Measurements from ENCODE around the gene SOD2. TPM values are rescaled to one million over a fixed set of nuclear protein-coding genes. Genes with fewer than 3 reads are reported as not detected.
A peak's percentile ranks its signal among the peaks of the same experiment; 100 is the strongest.

Gene SOD2
- total and polyA plus RNA-seq, 2 of the 13 experiments (the other 11 are each of a cell fraction or from before 2014, with no cell fraction given) = 304 to 309 TPM

DNA sequence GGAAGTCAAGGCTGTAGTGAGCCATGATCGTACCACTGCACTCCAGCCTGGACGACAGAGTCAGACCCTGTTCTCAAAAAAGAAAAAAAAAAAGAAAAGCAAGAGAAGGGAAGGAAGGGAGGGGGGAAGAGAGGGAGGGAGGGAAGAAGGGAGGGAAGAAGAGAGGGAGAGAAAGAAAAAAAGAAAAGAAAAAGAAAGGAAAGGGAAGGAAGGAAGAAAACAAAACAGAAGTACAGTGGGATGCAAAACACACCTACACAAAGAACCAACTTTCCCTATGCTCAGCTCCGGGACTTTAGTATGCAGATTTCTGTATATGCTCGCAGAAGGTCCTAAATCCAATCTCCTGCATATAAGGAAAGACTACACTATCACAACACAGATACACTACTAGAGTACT lies 31.7 kb upstream of the SOD2 start (continued):
- TF ChIP-seq, protein P1, sequence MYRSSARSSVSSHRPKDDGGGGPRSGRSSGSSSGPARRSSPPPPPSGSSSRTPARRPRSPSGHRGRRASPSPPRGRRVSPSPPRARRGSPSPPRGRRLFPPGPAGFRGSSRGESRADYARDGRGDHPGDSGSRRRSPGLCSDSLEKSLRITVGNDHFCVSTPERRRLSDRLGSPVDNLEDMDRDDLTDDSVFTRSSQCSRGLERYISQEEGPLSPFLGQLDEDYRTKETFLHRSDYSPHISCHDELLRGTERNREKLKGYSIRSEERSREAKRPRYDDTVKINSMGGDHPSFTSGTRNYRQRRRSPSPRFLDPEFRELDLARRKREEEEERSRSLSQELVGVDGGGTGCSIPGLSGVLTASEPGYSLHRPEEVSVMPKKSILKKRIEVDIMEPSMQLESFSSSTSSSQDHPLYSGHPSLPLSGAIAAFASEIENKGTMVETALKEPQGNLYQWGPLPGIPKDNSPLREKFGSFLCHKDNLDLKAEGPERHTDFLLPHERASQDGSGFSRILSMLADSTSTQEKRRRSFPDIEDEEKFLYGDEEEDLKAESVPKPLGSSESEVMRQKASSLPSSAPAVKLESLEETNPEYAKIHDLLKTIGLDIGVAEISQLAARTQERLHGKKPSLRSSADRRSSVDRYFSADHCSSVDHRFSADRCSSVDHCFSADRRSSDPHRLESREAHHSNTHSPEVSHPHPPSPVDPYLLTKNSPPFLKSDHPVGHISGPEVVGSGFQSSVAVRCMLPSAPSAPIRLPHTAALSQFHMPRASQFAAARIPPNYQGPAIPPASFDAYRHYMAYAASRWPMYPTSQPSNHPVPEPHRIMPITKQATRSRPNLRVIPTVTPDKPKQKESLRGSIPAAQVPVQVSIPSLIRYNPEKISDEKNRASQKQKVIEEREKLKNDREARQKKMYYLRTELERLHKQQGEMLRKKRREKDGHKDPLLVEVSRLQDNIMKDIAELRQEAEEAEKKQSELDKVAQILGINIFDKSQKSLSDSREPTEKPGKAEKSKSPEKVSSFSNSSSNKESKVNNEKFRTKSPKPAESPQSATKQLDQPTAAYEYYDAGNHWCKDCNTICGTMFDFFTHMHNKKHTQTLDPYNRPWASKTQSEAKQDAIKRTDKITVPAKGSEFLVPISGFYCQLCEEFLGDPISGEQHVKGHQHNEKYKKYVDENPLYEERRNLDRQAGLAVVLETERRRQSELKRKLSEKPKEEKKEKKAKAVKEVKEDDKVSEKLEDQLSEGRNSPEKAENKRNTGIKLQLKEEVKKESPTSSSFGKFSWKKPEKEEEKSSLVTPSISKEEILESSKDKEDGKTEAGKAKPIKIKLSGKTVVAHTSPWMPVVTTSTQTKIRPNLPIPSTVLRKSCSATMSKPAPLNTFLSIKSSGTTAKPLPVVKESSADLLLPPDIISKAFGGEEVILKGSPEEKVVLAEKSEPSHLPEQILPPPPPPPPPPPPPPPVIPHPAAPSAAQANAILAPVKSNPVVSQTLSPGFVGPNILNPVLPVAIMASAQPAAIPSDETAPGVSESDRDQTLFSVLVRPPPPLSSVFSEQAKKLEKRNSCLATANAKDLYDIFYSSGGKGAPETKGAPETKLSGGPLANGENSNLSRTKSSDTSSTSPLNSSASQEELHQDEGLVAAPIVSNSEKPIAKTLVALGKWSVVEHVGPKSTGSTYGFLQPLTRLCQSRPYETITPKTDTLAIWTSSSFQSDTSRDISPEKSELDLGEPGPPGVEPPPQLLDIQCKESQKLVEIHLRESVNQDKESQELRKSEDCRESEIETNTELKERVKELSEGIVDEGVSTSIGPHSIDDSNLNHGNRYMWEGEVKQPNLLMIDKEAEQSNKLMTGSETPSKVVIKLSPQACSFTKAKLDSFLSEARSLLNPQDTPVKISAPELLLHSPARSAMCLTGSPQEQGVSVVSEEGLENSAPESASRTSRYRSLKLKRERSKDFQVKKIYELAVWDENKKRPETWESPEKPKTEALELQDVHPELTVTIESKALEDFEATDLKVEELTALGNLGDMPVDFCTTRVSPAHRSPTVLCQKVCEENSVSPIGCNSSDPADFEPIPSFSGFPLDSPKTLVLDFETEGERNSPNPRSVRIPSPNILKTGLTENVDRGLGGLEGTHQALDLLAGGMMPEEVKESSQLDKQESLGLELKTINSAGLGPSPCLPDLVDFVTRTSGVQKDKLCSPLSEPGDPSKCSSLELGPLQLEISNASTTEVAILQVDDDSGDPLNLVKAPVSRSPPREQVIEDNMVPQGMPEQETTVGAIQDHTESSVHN (CRISPR knock-in tag; IDR thresholded peaks at IDR 0.05) = no peak
- TF ChIP-seq SMAD9 (CRISPR knock-in tag; IDR thresholded peaks at IDR 0.05) (0 out of 2 replicates have a peak, but pooled peaks have one; percentile 33), DMTF1 (CRISPR knock-in tag; IDR thresholded peaks at IDR 0.05) (no peak), NFE2L2 (IDR thresholded peaks at IDR 0.05; ENCODE audit: low read length) (no peak), ZBTB8A (CRISPR knock-in tag; IDR thresholded peaks at IDR 0.05; ENCODE audit: borderline replicate concordance, low read depth) (no peak), SUZ12 (IDR thresholded peaks at IDR 0.05; ENCODE audit: low read depth, low read length) (no peak), ZNF292 (CRISPR knock-in tag; IDR thresholded peaks at IDR 0.05; ENCODE audit: borderline replicate concordance, low read depth) (0 out of 2 replicates have a peak, but pooled peaks have one; percentile 26), ZNF33B (CRISPR knock-in tag; IDR thresholded peaks at IDR 0.05) (no peak), ZNF570 (CRISPR knock-in tag; IDR thresholded peaks at IDR 0.05; ENCODE audit: borderline replicate concordance) (no peak)
- TF ChIP-seq, protein P2, sequence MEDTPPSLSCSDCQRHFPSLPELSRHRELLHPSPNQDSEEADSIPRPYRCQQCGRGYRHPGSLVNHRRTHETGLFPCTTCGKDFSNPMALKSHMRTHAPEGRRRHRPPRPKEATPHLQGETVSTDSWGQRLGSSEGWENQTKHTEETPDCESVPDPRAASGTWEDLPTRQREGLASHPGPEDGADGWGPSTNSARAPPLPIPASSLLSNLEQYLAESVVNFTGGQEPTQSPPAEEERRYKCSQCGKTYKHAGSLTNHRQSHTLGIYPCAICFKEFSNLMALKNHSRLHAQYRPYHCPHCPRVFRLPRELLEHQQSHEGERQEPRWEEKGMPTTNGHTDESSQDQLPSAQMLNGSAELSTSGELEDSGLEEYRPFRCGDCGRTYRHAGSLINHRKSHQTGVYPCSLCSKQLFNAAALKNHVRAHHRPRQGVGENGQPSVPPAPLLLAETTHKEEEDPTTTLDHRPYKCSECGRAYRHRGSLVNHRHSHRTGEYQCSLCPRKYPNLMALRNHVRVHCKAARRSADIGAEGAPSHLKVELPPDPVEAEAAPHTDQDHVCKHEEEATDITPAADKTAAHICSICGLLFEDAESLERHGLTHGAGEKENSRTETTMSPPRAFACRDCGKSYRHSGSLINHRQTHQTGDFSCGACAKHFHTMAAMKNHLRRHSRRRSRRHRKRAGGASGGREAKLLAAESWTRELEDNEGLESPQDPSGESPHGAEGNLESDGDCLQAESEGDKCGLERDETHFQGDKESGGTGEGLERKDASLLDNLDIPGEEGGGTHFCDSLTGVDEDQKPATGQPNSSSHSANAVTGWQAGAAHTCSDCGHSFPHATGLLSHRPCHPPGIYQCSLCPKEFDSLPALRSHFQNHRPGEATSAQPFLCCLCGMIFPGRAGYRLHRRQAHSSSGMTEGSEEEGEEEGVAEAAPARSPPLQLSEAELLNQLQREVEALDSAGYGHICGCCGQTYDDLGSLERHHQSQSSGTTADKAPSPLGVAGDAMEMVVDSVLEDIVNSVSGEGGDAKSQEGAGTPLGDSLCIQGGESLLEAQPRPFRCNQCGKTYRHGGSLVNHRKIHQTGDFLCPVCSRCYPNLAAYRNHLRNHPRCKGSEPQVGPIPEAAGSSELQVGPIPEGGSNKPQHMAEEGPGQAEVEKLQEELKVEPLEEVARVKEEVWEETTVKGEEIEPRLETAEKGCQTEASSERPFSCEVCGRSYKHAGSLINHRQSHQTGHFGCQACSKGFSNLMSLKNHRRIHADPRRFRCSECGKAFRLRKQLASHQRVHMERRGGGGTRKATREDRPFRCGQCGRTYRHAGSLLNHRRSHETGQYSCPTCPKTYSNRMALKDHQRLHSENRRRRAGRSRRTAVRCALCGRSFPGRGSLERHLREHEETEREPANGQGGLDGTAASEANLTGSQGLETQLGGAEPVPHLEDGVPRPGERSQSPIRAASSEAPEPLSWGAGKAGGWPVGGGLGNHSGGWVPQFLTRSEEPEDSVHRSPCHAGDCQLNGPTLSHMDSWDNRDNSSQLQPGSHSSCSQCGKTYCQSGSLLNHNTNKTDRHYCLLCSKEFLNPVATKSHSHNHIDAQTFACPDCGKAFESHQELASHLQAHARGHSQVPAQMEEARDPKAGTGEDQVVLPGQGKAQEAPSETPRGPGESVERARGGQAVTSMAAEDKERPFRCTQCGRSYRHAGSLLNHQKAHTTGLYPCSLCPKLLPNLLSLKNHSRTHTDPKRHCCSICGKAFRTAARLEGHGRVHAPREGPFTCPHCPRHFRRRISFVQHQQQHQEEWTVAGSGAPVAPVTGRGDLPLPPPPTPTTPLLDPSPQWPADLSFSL (CRISPR knock-in tag; IDR thresholded peaks at IDR 0.05) = 0 out of 2 replicates have a peak, but pooled peaks have one; percentile 25
